B cell (primary cell): ENCODE results near the gene HSPBAP1. TPM values are rescaled to one million over a fixed set of nuclear protein-coding genes. Genes with fewer than 3 reads are reported as not detected.

Experiments
- ATAC-seq: fragments of 200-7000 bp; cut with Tn5 transposase; one replicate; pipeline ENCODE4 v1.10.0; 2021; ENCODE audit warnings: low read depth, mild to moderate bottlenecking, moderate number of reproducible peaks, moderate library complexity
- CTCF ChIA-PET: fragments of 350-600 bp; sonication (Branson Sonifier 250); formaldehyde crosslinking; loops from one replicate; lab custom pipeline; 2021; ENCODE audit warnings: antibody characterized with exemption, inconsistent platforms; lab: Charles Lee
- POLR2A ChIA-PET: fragments of 350-600 bp; sonication (Branson Sonifier 250); formaldehyde crosslinking; loops from one replicate; lab custom pipeline; 2021; ENCODE audit warnings: antibody characterized with exemption; lab: Charles Lee
- DNase-seq: peaks from one replicate; pipeline ENCODE4 v3.0.0; 2013
- H2AFZ ChIP-seq: 2 replicates; pipeline ENCODE4 v1.6.1; 2012; ENCODE audit warnings: mild to moderate bottlenecking, low read depth, low read length; ENCODE audit not compliant: insufficient read depth, poor library complexity, severe bottlenecking
- H3K27ac ChIP-seq, 2 donors: 1 replicate in 1 of 2; 2 replicates in 1 of 2; pipeline ENCODE4 v1.5.1; 2012 to 2013; ENCODE audit warnings: low read length in 2 of 2, mild to moderate bottlenecking in 2 of 2, moderate library complexity in 1 of 2
- H3K27me3 ChIP-seq, 4 experiments: fragments of 200-600 bp in 1 of 4; sonication (generic) in 1 of 4; replicated peaks in 1 of 4; 1 replicate in 2 of 4; 2 replicates in 2 of 4; pipeline versions ENCODE4 v1.6.1 to v1.7.0; 2013 to 2016; ENCODE audit warnings: low read length in 3 of 4, mild to moderate bottlenecking in 2 of 4, mixed read lengths in 1 of 4, moderate library complexity in 1 of 4; ENCODE audit not compliant: insufficient read depth in 4 of 4, control insufficient read depth in 3 of 4; ENCODE audit errors: control extremely low read depth in 1 of 4
- H3K36me3 ChIP-seq, 2 experiments: replicated peaks in 1 of 2; 1 replicate in 1 of 2; 2 replicates in 1 of 2; pipeline versions ENCODE4 v1.6.1 to v1.7.1; 2013; ENCODE audit warnings: low read length in 1 of 2; ENCODE audit not compliant: insufficient read depth in 2 of 2, control insufficient read depth in 1 of 2; ENCODE audit errors: control extremely low read depth in 1 of 2, extremely low read depth in 1 of 2
- H3K4me1 ChIP-seq, 2 donors: fragments of 200-600 bp in 1 of 2; sonication (generic) in 1 of 2; 1 replicate in 1 of 2; 2 replicates in 1 of 2; pipeline versions ENCODE4 v1.5.1 to v1.6.1; 2013 to 2017; ENCODE audit warnings: low read length in 2 of 2; ENCODE audit not compliant: control insufficient read depth in 2 of 2, insufficient read depth in 2 of 2
- H3K4me2 ChIP-seq: replicated peaks from 2 replicates; pipeline ENCODE3; 2012; ENCODE audit warnings: mild to moderate bottlenecking, low read depth, low read length; ENCODE audit not compliant: poor library complexity, severe bottlenecking
- H3K4me3 ChIP-seq, 5 experiments: fragments of 200-600 bp in 1 of 5; sonication (generic) in 1 of 5; 1 replicate in 3 of 5; 2 replicates in 2 of 5; pipeline versions ENCODE4 v1.5.1 to v1.7.0; 2011 to 2016; ENCODE audit warnings: low read length in 4 of 5, mild to moderate bottlenecking in 4 of 5, low read depth in 2 of 5, control low read depth in 1 of 5, moderate library complexity in 1 of 5; ENCODE audit not compliant: insufficient read depth in 1 of 5; ENCODE audit errors: control extremely low read depth in 1 of 5, extremely low read depth in 1 of 5
- H3K79me2 ChIP-seq: fragments of 200-600 bp; sonication (generic); one replicate; pipeline ENCODE4 v1.6.0; 2016; ENCODE audit warnings: low read length; ENCODE audit not compliant: control insufficient read depth, insufficient read depth
- H3K9ac ChIP-seq: fragments of 200-600 bp; sonication (generic); 2 replicates; pipeline ENCODE4 v1.6.1; 2017; ENCODE audit warnings: mild to moderate bottlenecking, low read length, moderate library complexity
- H3K9me3 ChIP-seq, 3 donors: one replicate each; pipeline versions ENCODE4 v1.6.1 to v1.7.1; 2013; ENCODE audit warnings: low read length in 2 of 3; ENCODE audit not compliant: control insufficient read depth in 2 of 3, insufficient read depth in 1 of 3; ENCODE audit errors: control extremely low read depth in 1 of 3
- H4K20me1 ChIP-seq: 2 replicates; pipeline ENCODE4 v1.6.0; 2012; ENCODE audit warnings: mild to moderate bottlenecking, low read length; ENCODE audit not compliant: insufficient read depth, control insufficient read depth, poor library complexity, severe bottlenecking
- H3K27ac Mint-ChIP-seq: one replicate; pipeline ENCODE4 v1.8.0; 2021; ENCODE audit warnings: mixed read lengths
- H3K27me3 Mint-ChIP-seq: one replicate; pipeline ENCODE4 v1.8.0; 2021; ENCODE audit warnings: mixed read lengths
- H3K4me1 Mint-ChIP-seq: one replicate; pipeline ENCODE4 v1.8.0; 2021; ENCODE audit warnings: mixed read lengths
- H3K4me3 Mint-ChIP-seq: one replicate; pipeline ENCODE4 v1.8.0; 2021; ENCODE audit warnings: mixed read lengths
- H3K9me3 Mint-ChIP-seq: one replicate; pipeline ENCODE4 v1.8.0; 2022; ENCODE audit warnings: mixed read lengths; ENCODE audit not compliant: insufficient read depth
- CTCF ChIP-seq: fragments of 200-600 bp; IDR thresholded peaks from one replicate; pipeline ENCODE4 v1.8.0; 2022; ENCODE audit warnings: antibody characterized with exemption, mild to moderate bottlenecking
- EZH2 ChIP-seq: IDR thresholded peaks from 2 replicates; pipeline ENCODE4 v1.6.1; 2012; ENCODE audit warnings: borderline replicate concordance, low read depth, mild to moderate bottlenecking, moderate library complexity, low read length; ENCODE audit not compliant: insufficient read depth, poor library complexity, severe bottlenecking
- WGBS: methylation state at CpG from one replicate; pipeline ENCODE4 v1.1.5; 2013; ENCODE audit warnings: missing lambda C conversion rate; ENCODE audit not compliant: insufficient coverage; 5-methylcytosine and 5-hydroxymethylcytosine counted together
- intact Hi-C: fragments of 100-400 bp; cut with micrococcal nuclease; formaldehyde crosslinking; loops from one replicate; pipeline ENCODE4 v1.10.0; 2022
- polyA plus RNA-seq: library from polyadenylated mRNA; depleted of rRNA; stranded (reverse); fragments of >200 nt; gene quantifications from 2 replicates; pipeline ENCODE4 v1.2.3, GENCODE V29; 2012
- total RNA-seq, 2 donors: library from RNA; stranded (reverse); fragments of 120-200 nt in 1 of 2; gene quantifications; 1 replicate in 1 of 2; 2 replicates in 1 of 2; pipeline versions ENCODE4 v1.2.3 to v1.2.4, GENCODE V29; 2013 to 2022

HSPBAP1 gene
- total and polyA plus RNA-seq, 2 donors (not counting 1 experiment from before 2014, with no cell fraction given): 23.0 to 49.6 TPM

- POLR2A ChIA-PET: no interaction called here
- H3K27me3 Mint-ChIP-seq: no peaks in the 10 kb centered on the region
- peaks cover 7 to 19% of the 10 kb centered on the region in 2 experiments for H3K36me3 ChIP-seq
- no peak for DNase-seq
- CTCF ChIA-PET: no interaction called here
- H4K20me1 ChIP-seq: no peaks in the 10 kb centered on the region
- H3K4me3 Mint-ChIP-seq: no peak overlapping the region
- no peaks in the 10 kb centered on the region for H3K4me1 ChIP-seq
- H3K27ac Mint-ChIP-seq: no peak overlapping the region
- no peak for ATAC-seq
- no peaks in the 10 kb centered on the region for H3K4me1 Mint-ChIP-seq
- no peak overlapping the region for H2AFZ ChIP-seq
- no peaks in the 10 kb centered on the region for H3K9me3 Mint-ChIP-seq
- 94% methylated on average over 2 of the region's 4 CpGs for WGBS
- TF ChIP-seq CTCF (no peak), EZH2 (no peak)
- no peaks in the 10 kb centered on the region for H3K79me2 ChIP-seq
- no peaks in the 10 kb centered on the region for H3K27me3 ChIP-seq
- no peak overlapping the region for H3K9ac ChIP-seq
- no peak overlapping the region for H3K27ac ChIP-seq
- intact Hi-C loops: no loop called here
- H3K4me2 ChIP-seq: no peak overlapping the region
- no peaks in the 10 kb centered on the region for H3K9me3 ChIP-seq
- H3K4me3 ChIP-seq: no peak overlapping the region
Observed at GRCh38 chr3:122828281-122828680, 34.6 kb upstream of the HSPBAP1 start.

DNA sequence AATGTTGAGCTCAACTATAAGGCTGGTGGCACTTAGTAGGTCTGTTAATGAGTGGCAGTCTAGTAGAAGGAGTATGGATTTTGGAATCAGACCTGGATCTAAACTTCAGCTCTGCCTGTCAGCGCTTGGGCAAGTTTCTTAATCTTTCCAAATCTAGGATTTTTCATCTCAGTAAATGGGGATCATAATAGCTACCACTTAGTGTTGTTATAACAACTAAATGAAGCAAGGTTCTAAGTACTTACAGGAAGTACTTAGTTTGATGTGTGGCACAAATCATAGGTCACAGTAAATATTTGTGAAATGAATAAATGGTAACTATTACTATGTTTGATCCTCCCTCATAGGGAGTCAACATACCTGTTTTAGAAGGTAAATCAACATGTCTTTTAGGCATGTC, 32.6 kb upstream of the HSPBAP1 start:
- H3K4me3 ChIP-seq: no peak overlapping the region
- no peak for TF ChIP-seq CTCF
- no peak for TF ChIP-seq EZH2
- Mint-ChIP-seq H3K4me3 (no peak overlapping the region), H3K4me1 (no peaks in the 10 kb centered on the region), H3K9me3 (no peaks in the 10 kb centered on the region), H3K27ac (no peak overlapping the region), H3K27me3 (no peaks in the 10 kb centered on the region)
- DNase-seq: no peak
- no peaks in the 10 kb centered on the region for H3K27me3 ChIP-seq
- no peak overlapping the region for H2AFZ ChIP-seq
- no peak for ATAC-seq
- no CpG with 5 or more reads among the region's 1 CpG for WGBS
- H3K27ac ChIP-seq: no peak overlapping the region
- no peaks in the 10 kb centered on the region for H4K20me1 ChIP-seq
- intact Hi-C loops: no loop called here
- H3K79me2 ChIP-seq: no peaks in the 10 kb centered on the region
- no peak overlapping the region for H3K4me2 ChIP-seq
- CTCF ChIA-PET: no interaction called here
- H3K9ac ChIP-seq: no peak overlapping the region
- POLR2A ChIA-PET: no interaction called here
- no peaks in the 10 kb centered on the region for H3K9me3 ChIP-seq
- H3K4me1 ChIP-seq: no peaks in the 10 kb centered on the region
- H3K36me3 ChIP-seq: peaks cover 7 to 16% of the 10 kb centered on the region in 2 experiments
